Adrenal gland (tissue), 5 donors: ENCODE results near the gene EMILIN2.

Source experiments
- POLR2A ChIP-seq, 2 donors: fragments of 450-650 bp; IDR thresholded peaks; one replicate each; pipeline ENCODE4 v1.6.1; 2017; ENCODE audit warnings: antibody characterized with exemption in 2 of 2, mild to moderate bottlenecking in 2 of 2, moderate library complexity in 1 of 2
- TF ChIP-seq, protein P1 (sequence below), 6 experiments: fragments of 450-650 bp in 4 of 6; fragments of 200-600 bp in 2 of 6; sonication (generic) in 1 of 6; IDR thresholded peaks; 1 replicate in 5 of 6; 2 replicates in 1 of 6; pipeline versions ENCODE4 v1.5.1 to v1.8.0; 2016 to 2021; ENCODE audit warnings: antibody characterized with exemption in 6 of 6, mild to moderate bottlenecking in 2 of 6, moderate library complexity in 1 of 6
- donor health status: DM: no; HTN: no; CAD: no.

DNA sequence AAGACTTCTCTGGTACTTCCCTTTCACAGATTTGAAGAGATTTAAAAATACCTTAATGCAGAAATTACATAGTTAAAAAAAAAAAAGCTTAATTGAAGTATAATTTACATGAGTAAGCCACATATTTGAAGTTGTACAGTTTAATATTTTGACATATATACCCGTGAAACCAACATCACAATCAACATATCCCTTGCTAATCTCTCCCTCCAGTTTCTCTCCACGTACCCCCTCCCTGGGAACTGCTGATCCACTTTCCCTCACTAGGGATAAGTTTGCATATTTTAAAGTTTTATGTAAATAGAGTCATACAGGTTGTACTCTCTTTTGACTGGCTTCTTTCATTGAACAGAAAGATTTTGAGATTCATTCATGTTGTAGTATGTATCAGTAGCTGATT is 22.4 kb downstream of the EMILIN2 start:
- TF ChIP-seq, protein P1, sequence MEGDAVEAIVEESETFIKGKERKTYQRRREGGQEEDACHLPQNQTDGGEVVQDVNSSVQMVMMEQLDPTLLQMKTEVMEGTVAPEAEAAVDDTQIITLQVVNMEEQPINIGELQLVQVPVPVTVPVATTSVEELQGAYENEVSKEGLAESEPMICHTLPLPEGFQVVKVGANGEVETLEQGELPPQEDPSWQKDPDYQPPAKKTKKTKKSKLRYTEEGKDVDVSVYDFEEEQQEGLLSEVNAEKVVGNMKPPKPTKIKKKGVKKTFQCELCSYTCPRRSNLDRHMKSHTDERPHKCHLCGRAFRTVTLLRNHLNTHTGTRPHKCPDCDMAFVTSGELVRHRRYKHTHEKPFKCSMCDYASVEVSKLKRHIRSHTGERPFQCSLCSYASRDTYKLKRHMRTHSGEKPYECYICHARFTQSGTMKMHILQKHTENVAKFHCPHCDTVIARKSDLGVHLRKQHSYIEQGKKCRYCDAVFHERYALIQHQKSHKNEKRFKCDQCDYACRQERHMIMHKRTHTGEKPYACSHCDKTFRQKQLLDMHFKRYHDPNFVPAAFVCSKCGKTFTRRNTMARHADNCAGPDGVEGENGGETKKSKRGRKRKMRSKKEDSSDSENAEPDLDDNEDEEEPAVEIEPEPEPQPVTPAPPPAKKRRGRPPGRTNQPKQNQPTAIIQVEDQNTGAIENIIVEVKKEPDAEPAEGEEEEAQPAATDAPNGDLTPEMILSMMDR (IDR thresholded peaks at IDR 0.05) = no peak
- TF ChIP-seq POLR2A (IDR thresholded peaks at IDR 0.05) = no peak
